ENCODE data around the gene CDH4. TPM values are rescaled to one million over a fixed set of nuclear protein-coding genes. Genes with fewer than 3 reads are reported as not detected.

The CDH4 gene
- total RNA-seq, 1 donor from 2014 or later, result 3.2 TPM

DNA sequence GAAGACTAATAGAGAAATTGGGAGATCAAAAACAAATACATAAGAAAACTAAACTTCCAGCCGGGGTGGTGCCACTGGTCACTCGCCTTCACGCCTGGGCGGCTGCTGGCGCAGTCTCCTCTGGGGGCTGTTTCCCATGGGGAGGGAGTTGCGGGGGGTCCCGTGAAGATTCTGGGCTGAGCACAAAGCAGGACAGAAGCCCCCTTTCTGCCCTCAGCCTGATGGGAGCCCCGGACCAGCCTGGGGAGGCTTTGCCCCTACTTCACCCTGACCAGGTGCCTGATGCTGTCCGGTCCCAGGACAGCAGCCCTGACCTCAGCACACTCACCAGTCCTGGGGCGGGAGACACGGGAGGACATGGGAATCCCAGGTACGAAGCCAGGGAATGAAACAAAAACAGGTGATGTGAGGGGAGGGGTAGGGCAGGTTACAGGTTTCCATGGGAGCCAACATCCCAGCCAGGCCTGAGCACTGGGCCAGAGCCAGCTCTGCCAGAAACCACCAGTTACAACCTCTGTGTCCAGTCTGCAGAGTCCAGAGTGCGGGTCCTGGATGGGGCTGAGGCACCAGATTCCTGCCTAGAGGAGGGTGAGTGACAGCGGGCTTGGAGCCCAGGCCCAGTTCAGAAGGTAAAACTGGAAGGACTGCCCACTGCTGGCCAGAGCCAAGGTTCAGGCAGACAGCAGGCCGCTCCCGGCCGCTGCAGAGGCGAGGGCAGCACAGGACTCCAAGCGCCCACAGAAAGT is 487.2 kb downstream of the CDH4 start:
- no peak overlapping the region for H3K27ac ChIP-seq (ENCODE audit: low read depth, low read length)
- no peaks in the 10 kb centered on the region for H3K36me3 ChIP-seq (ENCODE audit: insufficient read depth, low read length)

DNA sequence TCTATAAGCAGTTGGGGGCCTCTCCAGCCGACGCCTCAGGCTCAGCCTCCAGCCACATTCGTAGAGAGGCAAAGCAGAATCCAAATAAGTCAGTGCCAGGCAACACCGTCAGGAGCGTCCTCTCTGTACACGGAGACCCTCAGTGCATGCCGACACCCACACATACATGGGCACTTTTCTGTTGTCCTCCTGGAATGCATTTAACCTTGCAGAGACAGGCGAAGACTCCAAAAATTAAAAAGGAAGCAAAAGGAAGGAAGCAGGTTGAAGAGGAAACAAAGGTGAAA is 487.7 kb downstream of the CDH4 start:
- Histone ChIP-seq H3K4me1 (ENCODE audit: insufficient read depth, low read length) (no peaks in the 10 kb centered on the region), H3K4me3 (ENCODE audit: insufficient read depth, low read depth, low read length) (no peak overlapping the region), H2AFZ (ENCODE audit: low read depth, low read length) (no peak overlapping the region), H3K9ac (ENCODE audit: low read length) (no peak overlapping the region), H3K9me3 (ENCODE audit: insufficient read depth, low read depth, low read length) (no peaks in the 10 kb centered on the region), H3K36me3 (ENCODE audit: insufficient read depth, low read length) (no peaks in the 10 kb centered on the region), H3K79me2 (ENCODE audit: insufficient read depth, low read length) (no peaks in the 10 kb centered on the region), H4K20me1 (ENCODE audit: insufficient read depth, low read length) (no peaks in the 10 kb centered on the region), H3K27ac (ENCODE audit: low read depth, low read length) (no peak overlapping the region), H3K27me3 (ENCODE audit: insufficient read depth, low read length) (no peaks in the 10 kb centered on the region), H3K4me2 (ENCODE audit: low read length) (no peak overlapping the region)
- Mint-ChIP-seq H3K4me1 (ENCODE audit: low read depth, unreplicated experiment) (peaks cover 10% of the 10 kb centered on the region), H3K9me3 (ENCODE audit: unreplicated experiment) (no peaks in the 10 kb centered on the region), H3K27me3 (ENCODE audit: low read depth, unreplicated experiment) (peaks cover 31% of the 10 kb centered on the region), H3K4me3 (ENCODE audit: unreplicated experiment) (no peak overlapping the region), H3K27ac (ENCODE audit: unreplicated experiment) (no peak overlapping the region), H3K36me3 (ENCODE audit: low read depth, unreplicated experiment) (peaks cover 2% of the 10 kb centered on the region)
- no peak for DNase-seq (ENCODE audit: low read depth)
- no peak for FAIRE-seq
- TF ChIP-seq CTCF (IDR thresholded peaks at IDR 0.05; ENCODE audit: insufficient read depth, low read depth, low read length) (no peak), EZH2 (IDR thresholded peaks at IDR 0.05; ENCODE audit: insufficient read depth, low read length) (no peak)

More for the DNA sequence above, 487.2 kb downstream of the CDH4 start:
- H3K4me3 Mint-ChIP-seq (ENCODE audit: unreplicated experiment), result no peak overlapping the region
- no peak overlapping the region for H3K4me2 ChIP-seq (ENCODE audit: low read length)
- no peaks in the 10 kb centered on the region for H4K20me1 ChIP-seq (ENCODE audit: insufficient read depth, low read length)
- no peaks in the 10 kb centered on the region for H3K27me3 ChIP-seq (ENCODE audit: insufficient read depth, low read length)
- no peaks in the 10 kb centered on the region for H3K4me1 ChIP-seq (ENCODE audit: insufficient read depth, low read length)
- peaks cover 2% of the 10 kb centered on the region for H3K36me3 Mint-ChIP-seq (ENCODE audit: low read depth, unreplicated experiment)
- no peak for TF ChIP-seq CTCF (IDR thresholded peaks at IDR 0.05; ENCODE audit: insufficient read depth, low read depth, low read length)
- no peaks in the 10 kb centered on the region for H3K9me3 ChIP-seq (ENCODE audit: insufficient read depth, low read depth, low read length)
- no peak overlapping the region for H3K4me3 ChIP-seq (ENCODE audit: insufficient read depth, low read depth, low read length)
- no peak overlapping the region for H2AFZ ChIP-seq (ENCODE audit: low read depth, low read length)
- no peaks in the 10 kb centered on the region for H3K79me2 ChIP-seq (ENCODE audit: insufficient read depth, low read length)
- FAIRE-seq (no peak), DNase-seq (ENCODE audit: low read depth) (no peak)
- H3K9me3 Mint-ChIP-seq (ENCODE audit: unreplicated experiment), result no peaks in the 10 kb centered on the region
- no peak overlapping the region for H3K9ac ChIP-seq (ENCODE audit: low read length)
- H3K27me3 Mint-ChIP-seq (ENCODE audit: low read depth, unreplicated experiment), result peaks cover 36% of the 10 kb centered on the region
- H3K4me1 Mint-ChIP-seq (ENCODE audit: low read depth, unreplicated experiment), result peaks cover 7% of the 10 kb centered on the region
- H3K27ac Mint-ChIP-seq (ENCODE audit: unreplicated experiment), result no peak overlapping the region

- H3K27ac Mint-ChIP-seq (ENCODE audit: unreplicated experiment), result no peak overlapping the region
- FAIRE-seq, result no peak
- Histone ChIP-seq H3K27ac (ENCODE audit: low read depth, low read length) (no peak overlapping the region), H3K79me2 (ENCODE audit: insufficient read depth, low read length) (no peaks in the 10 kb centered on the region), H3K9me3 (ENCODE audit: insufficient read depth, low read depth, low read length) (no peaks in the 10 kb centered on the region), H4K20me1 (ENCODE audit: insufficient read depth, low read length) (no peaks in the 10 kb centered on the region), H3K4me3 (ENCODE audit: insufficient read depth, low read depth, low read length) (no peak overlapping the region), H3K4me2 (ENCODE audit: low read length) (no peak overlapping the region), H2AFZ (ENCODE audit: low read depth, low read length) (no peak overlapping the region), H3K9ac (ENCODE audit: low read length) (no peak overlapping the region), H3K36me3 (ENCODE audit: insufficient read depth, low read length) (no peaks in the 10 kb centered on the region), H3K4me1 (ENCODE audit: insufficient read depth, low read length) (no peaks in the 10 kb centered on the region), H3K27me3 (ENCODE audit: insufficient read depth, low read length) (no peaks in the 10 kb centered on the region)
- peaks cover 21% of the 10 kb centered on the region for H3K4me1 Mint-ChIP-seq (ENCODE audit: low read depth, unreplicated experiment)
- TF ChIP-seq EZH2 (IDR thresholded peaks at IDR 0.05; ENCODE audit: insufficient read depth, low read length), result no peak
- TF ChIP-seq CTCF (IDR thresholded peaks at IDR 0.05; ENCODE audit: insufficient read depth, low read depth, low read length), result no peak
- DNase-seq (ENCODE audit: low read depth), result no peak
- H3K27me3 Mint-ChIP-seq (ENCODE audit: low read depth, unreplicated experiment), result peaks cover 12% of the 10 kb centered on the region
- no peak overlapping the region for H3K4me3 Mint-ChIP-seq (ENCODE audit: unreplicated experiment)
- no peaks in the 10 kb centered on the region for H3K36me3 Mint-ChIP-seq (ENCODE audit: low read depth, unreplicated experiment)
- H3K9me3 Mint-ChIP-seq (ENCODE audit: unreplicated experiment), result no peaks in the 10 kb centered on the region
These were observed 490.2 kb downstream of the CDH4 start for GRCh38 chr20:61742097-61742825.

Data from astrocyte (in vitro differentiated cells and primary cell).